ENCODE results near the gene EXOC3L4.
A peak's percentile ranks its signal among the peaks of the same experiment; 100 is the strongest.
"Not testable (repeated sequence)": the region's sequence is repeated elsewhere in the genome, so short reads cannot be mapped to it uniquely, and the experiment has no call there.

Gene EXOC3L4

DNA sequence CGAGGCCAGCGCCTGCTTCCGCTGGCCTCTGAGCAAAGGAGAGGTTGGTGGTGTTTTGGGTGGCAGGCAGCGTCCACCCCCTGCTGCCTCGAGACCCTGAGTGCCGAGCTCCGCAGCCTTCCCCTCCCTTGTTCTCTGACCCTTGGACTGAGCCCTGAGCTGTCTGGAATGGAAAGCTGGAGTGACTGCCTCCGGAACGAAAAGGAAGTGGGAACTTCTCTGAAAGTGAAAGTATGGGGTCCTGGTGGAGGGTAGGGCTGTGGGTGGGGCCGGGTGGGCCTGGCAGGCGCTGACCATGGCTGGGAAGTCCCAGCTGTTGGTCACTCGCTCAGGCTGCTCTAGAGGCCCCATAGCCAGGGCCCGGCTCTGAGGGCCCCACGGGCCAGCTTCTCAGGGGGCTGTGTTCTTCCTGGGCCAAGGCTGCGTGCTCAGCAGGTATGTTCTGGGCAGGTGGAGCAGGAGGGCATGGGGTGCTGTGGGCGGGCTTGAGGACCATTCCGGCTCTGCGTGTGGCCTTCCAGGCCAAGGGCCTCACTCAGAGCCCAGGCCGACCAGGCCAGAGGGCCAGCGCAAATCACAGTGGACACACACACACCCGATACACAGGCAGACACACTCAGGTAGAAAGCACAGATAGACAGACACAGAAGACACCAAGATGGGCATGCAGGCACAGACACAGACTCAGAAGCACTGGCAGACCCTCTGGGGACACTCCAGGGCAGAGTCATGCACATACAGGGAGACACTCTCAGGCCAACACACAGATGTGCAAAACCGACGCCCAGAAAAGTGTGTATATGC is at the start of gene EXOC3L4:
Gene EXOC3L4 (plus strand): TSS at position 320 of the 804 bp plus-strand sequence. CDS start 5,495 bp downstream, outside the sequence.
- in situ Hi-C loops (cut with HindIII; ENCODE audit: low sequenced_read_pairs): no loop called here
- TF ChIP-seq, protein P1, sequence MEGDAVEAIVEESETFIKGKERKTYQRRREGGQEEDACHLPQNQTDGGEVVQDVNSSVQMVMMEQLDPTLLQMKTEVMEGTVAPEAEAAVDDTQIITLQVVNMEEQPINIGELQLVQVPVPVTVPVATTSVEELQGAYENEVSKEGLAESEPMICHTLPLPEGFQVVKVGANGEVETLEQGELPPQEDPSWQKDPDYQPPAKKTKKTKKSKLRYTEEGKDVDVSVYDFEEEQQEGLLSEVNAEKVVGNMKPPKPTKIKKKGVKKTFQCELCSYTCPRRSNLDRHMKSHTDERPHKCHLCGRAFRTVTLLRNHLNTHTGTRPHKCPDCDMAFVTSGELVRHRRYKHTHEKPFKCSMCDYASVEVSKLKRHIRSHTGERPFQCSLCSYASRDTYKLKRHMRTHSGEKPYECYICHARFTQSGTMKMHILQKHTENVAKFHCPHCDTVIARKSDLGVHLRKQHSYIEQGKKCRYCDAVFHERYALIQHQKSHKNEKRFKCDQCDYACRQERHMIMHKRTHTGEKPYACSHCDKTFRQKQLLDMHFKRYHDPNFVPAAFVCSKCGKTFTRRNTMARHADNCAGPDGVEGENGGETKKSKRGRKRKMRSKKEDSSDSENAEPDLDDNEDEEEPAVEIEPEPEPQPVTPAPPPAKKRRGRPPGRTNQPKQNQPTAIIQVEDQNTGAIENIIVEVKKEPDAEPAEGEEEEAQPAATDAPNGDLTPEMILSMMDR (IDR thresholded peaks at IDR 0.05; ENCODE audit: low read depth, low read length): no peak
- no peak for DNase-seq (ENCODE audit: low read depth, low spot score)
- H3K4me3 ChIP-seq (ENCODE audit: low read depth, low read length): no peak within 1 kb of the TSS

DNA sequence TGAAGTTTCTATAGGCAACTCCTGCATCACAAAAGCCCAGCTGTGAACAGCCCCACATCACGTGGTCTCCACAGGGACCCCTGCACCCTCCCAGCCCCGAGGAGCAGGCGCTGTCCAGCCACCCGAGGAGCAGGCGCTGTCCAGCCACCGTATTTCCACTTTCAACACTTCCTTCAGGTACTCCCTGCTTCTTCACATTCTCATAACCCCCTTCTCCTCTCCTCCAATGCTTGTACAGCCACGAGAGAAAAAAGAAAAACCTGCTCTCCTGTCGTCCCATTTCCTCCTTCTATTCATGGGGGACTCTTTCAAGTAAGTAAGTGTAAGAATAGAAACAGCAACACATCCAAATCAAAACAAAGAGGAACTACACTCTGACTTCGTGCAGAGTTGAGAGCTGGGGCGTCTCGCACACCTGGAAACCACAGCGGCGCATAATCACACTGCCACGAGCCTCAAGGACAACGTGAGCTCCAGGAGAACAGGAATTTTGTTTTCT is 49.1 kb upstream of the EXOC3L4 start:
- TF ChIP-seq, protein P1 (IDR thresholded peaks at IDR 0.05; ENCODE audit: low read depth, low read length): no peak
- no peak overlapping the region for H3K4me3 ChIP-seq (ENCODE audit: low read depth, low read length)
- in situ Hi-C loops (cut with HindIII; ENCODE audit: low sequenced_read_pairs): no loop called here
- no peak for DNase-seq (ENCODE audit: low read depth, low spot score)

DNA sequence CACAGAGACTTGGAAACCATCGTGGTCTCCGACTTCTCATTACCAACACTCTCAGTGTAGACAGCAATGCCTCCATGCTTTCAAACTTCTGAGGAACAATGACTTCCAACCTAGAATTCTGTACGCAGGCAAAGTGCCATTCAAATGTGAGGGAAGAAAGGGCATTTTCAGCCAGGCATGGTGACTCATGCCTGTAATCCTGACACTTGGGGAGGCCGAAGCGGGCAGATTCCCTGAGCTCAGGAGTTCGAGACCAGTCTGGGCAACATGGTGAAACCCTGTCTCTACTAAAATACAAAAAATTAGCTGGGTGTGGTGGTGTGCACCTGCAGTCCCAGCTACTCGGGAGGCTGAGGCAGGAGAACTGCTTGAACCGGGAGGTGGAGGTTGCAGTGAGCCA is 47.1 kb upstream of the EXOC3L4 start:
- H3K4me3 ChIP-seq (ENCODE audit: low read depth, low read length); DNase-seq (ENCODE audit: low read depth, low spot score); in situ Hi-C loops (cut with HindIII; ENCODE audit: low sequenced_read_pairs): not testable (repeated sequence)

DNA sequence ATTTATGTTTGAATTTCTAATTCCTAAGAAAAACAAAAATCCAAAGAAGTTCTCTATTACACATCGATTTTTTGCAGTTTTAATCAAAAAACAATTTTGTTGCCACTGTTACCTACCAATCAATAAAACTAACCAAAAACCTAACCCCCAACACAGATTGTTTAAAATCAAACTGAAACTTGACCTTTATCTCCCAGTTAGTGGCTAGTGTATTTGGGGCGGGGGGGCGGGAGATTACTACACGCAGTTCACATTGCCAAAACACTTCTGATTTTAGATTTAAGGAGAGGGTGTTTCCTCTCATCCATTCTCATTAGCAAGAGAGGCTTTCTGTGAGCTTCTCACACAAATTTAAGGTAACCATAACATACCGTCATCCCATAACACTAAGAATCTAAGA is 43.6 kb upstream of the EXOC3L4 start:
- H3K4me3 ChIP-seq (ENCODE audit: low read depth, low read length): no peak overlapping the region
- TF ChIP-seq, protein P1 (IDR thresholded peaks at IDR 0.05; ENCODE audit: low read depth, low read length): no peak
- DNase-seq (ENCODE audit: low read depth, low spot score): no peak
- in situ Hi-C loops (cut with HindIII; ENCODE audit: low sequenced_read_pairs): no loop called here

DNA sequence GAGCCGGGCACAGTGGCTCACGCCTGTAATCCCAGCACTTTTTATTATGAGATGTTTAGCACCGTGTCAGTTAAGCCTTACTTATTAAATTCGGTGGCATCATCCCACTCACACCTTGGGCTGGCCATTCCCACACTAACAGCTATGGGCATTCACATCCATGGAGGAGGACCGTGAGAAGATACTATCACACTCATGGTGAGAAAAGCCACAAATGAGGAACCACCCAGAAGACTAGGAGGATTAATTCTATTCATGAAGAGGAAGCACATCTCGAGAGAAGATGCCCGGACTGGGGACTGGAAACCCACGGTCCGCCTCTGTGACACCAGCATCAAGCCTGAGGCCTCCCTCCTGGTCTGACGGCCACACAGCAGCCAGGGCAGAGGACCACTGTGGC is 42.1 kb upstream of the EXOC3L4 start:
- in situ Hi-C loops (cut with HindIII; ENCODE audit: low sequenced_read_pairs): no loop called here
- TF ChIP-seq, protein P1 (IDR thresholded peaks at IDR 0.05; ENCODE audit: low read depth, low read length): no peak
- no peak for DNase-seq (ENCODE audit: low read depth, low spot score)
- no peak overlapping the region for H3K4me3 ChIP-seq (ENCODE audit: low read depth, low read length)

DNA sequence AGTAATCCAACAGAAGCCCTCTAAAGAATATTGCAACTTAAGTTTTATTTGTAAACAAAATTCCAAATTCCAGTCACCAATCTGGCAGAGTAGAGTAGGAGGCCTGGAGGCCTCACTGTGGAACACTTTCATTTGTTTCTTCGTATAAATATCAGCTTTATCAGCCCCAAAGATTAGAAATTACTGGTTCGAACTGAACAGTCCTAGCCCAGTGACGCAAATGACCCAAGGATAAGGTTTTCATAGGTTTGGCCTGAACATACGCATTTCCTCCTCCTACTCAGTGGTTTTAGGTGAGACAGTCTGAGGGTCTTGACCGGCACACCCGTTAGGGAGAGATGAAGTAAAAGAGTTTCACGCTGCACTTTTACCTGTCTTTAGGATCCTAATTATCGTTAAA is 38.8 kb upstream of the EXOC3L4 start:
- peak overlapping the region; percentile 71 for H3K4me3 ChIP-seq (ENCODE audit: low read depth, low read length)
- in situ Hi-C loops (cut with HindIII; ENCODE audit: low sequenced_read_pairs): no loop called here

More for the DNA sequence above, 38.8 kb upstream of the EXOC3L4 start:
- TF ChIP-seq, protein P1 (IDR thresholded peaks at IDR 0.05; ENCODE audit: low read depth, low read length): no peak
- no peak for DNase-seq (ENCODE audit: low read depth, low spot score)

Data from astrocyte of the spinal cord (primary cell).